Umbilical cord (tissue), 2 donors: ENCODE results near the gene CAPN14. TPM values are rescaled to one million over a fixed set of nuclear protein-coding genes. Genes with fewer than 3 reads are reported as not detected.

Source experiments
- DNase-seq: peaks from one replicate; pipeline ENCODE4 v3.0.0-alpha.2; 2015; ENCODE audit warnings: low spot score
- total RNA-seq: library from RNA; depleted of rRNA; stranded (reverse); fragments of >200 nt; gene quantifications from one replicate; pipeline ENCODE4 v1.2.3, GENCODE V29; 2014; ENCODE audit warnings: low replicate concordance; ENCODE audit not compliant: insufficient read depth

The CAPN14 gene, protein sequence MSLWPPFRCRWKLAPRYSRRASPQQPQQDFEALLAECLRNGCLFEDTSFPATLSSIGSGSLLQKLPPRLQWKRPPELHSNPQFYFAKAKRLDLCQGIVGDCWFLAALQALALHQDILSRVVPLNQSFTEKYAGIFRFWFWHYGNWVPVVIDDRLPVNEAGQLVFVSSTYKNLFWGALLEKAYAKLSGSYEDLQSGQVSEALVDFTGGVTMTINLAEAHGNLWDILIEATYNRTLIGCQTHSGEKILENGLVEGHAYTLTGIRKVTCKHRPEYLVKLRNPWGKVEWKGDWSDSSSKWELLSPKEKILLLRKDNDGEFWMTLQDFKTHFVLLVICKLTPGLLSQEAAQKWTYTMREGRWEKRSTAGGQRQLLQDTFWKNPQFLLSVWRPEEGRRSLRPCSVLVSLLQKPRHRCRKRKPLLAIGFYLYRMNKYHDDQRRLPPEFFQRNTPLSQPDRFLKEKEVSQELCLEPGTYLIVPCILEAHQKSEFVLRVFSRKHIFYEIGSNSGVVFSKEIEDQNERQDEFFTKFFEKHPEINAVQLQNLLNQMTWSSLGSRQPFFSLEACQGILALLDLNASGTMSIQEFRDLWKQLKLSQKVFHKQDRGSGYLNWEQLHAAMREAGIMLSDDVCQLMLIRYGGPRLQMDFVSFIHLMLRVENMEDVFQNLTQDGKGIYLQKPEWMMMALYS
- 0.96 TPM for total RNA-seq

DNA sequence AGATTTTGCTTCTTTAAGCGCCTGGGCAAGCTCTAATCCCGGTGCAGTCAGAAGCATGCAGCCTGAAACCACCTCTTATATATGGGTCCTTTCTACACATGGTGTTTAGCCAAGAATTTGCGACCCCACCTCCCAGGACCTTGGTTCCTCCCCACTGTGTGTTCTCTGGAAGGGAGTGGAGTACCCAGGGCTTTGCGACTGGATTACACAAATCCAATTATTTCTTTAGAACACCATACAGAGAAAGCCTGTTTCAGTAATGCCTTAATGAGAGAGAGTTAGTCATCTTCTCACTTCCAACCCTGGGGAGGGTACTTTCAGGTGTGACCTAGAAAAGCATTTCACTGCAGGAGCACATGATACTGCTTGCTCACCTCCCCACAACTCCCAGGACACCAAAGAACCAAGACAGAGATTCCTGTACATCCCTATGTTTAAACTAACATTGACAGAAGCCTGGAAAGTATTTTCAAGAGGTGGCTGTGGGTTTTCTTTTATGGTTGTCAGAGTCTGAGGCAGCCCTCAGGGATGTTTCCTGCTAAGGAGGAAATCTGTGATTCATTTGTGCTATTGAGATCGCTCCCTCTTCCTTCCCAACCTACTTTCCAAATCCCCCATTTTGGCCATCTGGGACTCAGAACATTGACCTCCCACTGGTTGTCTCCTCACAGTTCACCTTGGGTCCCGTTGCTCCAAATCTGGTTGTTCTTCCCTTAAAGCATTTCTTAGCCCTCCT lies at the start of gene CAPN14:
Gene CAPN14 (minus strand): TSS at position 51 of the 736 bp plus-strand sequence. CDS start 12,068 bp downstream, outside the sequence.
- DNase-seq = no peak

DNA sequence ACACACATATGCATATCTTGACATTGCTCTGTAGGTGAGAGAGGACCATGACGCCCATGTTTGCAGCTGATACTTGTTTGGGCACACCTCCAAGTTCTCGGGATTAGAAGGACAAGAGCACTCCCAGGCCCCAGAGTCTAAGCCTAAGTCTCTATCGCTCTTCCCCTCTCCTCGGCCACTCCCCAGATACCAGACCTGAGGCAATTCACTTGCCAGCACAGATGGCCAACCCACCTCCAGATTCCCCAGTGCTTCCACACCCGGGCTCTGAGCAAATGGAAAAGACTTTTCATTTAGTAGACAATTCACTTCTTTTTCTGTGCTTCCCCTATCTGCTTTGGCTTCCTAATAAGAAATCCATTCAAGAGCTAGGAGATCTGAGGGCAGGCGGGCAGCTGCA lies 49.5 kb upstream of the CAPN14 start:
- peak; percentile 23 for DNase-seq

DNA sequence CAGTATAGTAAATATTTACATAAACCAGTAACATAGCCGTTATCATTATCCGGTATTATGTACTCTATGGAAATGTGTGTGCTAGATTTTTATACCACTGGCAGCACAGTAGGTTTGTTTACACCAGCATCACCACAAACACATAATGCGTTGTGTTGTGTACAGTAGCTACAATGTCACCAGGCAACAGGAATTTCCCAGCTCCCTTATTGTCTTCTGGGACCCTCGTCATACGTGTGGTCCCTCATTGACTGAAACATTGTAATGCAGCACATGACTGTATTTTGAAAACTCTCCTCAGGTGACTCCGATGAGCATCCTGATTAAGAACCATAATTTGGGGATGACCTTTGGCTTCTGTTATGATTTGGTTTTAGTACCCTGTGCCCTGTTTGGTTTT lies 47.9 kb upstream of the CAPN14 start:
- no peak for DNase-seq

DNA sequence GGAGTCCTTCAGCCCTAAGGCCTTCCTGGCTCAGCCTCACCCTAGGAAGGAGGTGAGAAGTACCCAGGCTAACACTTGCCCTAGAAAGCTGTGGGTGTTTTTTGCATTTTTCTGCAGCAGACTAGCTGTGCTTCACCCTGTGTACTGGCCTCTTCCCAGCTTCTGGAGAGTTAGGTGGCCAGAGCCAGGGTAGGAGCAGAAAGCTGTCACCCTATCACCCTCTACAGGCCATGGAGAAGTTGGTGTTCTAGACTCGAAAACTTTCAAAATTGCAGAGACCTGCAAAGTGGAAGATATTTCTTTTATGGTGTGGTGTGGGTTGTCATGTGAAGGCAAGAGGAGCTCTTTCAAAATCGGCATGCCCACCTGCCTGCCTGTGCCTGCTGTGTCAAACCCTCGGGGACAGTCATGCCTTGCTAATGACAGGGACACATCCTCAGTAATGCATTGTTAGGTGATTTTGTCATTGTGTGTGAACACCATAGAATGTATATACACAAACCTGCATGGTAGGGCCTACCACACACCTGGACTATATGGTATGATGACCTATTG lies 46.4 kb upstream of the CAPN14 start:
- no peak for DNase-seq

DNA sequence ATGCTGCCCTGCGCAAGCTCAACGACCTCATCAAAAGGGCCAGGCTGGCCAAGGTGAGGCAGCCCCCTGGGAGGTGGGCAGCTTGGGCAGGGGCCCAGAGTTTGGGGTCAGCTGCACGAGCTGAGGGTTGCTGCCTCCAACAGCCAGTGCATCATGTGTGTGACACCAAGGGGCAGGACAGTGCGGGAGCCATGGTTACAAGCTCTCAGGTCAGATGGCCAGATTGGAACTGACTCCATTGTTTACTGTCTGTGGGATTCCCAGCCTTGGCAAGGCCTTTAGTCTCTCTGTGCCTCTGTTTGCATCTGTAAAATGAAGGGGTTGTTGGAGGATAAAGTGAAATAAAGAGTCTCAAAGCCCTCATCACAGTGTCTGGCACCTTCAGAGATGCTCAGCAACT lies 43.6 kb upstream of the CAPN14 start:
- no peak for DNase-seq

DNA sequence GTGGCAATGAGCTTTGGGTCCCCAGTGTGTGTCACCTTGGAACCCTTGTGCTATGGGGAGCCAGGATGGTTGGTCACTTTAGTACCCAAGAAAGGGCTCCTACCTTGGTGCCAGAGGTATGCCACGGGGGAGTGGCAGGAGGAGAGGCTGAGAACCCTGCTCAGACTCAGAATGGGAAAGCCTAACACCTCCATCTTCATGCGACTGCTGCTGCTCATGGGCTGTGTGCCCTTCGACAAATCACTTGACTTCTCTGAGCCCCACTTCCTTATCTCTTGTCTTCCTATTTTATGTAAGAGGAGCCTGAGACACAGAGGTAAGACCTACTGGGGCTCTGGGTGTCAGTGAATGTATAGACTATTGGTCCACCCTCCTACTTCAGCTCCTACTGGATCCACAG lies 41.8 kb upstream of the CAPN14 start:
- DNase-seq = no peak

DNA sequence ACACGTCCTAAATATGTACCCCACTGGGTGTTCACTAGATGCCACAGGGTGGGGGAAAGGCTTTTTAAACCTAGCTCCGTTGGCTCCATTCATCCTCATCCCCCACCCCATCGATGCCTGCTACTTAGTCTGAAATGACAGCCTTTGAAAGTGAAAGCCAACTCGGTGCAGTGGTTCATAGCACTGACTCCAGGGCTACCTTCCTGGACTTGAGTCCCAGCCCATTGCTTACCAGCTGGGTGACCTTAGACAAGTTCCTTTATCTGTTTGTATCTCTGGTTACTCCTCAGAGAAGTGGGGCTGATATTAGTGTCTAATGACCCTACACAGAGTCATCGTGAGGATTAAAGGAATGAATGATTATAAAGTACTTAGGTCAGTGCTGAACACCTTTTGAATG lies 41.0 kb upstream of the CAPN14 start:
- DNase-seq = no peak

DNA sequence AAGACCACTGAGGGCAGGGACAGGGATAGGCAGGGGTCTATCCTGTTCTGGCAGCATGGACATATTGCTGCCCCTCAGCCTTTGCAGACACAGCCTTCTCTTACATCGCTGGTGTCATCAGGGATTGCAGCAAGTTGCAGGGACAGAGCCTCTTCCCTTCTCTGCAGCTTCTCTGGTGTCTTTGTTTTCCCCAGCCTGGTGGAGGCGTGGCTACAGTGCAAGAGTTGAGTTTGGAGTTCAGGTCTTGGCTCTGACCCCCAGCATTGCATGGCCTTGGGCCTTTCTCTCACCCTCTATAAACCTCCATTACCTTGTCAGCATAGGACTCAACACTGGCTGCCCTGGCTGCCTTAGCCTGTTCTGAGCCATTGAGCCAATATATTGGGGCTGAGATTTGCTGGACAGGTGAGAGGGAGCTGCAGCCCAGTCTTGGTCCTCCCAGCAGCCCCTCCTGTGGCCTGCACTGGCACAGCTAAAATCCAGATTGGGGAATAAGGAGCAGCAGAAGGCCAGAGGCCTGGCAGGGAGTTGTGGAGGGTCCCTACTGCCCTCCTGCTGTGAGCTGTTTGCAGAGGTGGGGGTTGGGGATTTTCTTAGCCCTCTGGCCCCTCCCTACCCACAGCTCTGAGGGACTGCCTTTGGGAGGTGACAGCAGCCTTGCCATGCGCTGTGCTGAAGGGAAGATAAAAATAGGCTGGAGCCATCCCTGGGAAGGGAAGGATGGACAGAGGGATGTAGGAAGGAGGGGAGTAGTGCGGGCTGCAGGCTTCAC lies 39.5 kb upstream of the CAPN14 start:
- no peak for DNase-seq

DNA sequence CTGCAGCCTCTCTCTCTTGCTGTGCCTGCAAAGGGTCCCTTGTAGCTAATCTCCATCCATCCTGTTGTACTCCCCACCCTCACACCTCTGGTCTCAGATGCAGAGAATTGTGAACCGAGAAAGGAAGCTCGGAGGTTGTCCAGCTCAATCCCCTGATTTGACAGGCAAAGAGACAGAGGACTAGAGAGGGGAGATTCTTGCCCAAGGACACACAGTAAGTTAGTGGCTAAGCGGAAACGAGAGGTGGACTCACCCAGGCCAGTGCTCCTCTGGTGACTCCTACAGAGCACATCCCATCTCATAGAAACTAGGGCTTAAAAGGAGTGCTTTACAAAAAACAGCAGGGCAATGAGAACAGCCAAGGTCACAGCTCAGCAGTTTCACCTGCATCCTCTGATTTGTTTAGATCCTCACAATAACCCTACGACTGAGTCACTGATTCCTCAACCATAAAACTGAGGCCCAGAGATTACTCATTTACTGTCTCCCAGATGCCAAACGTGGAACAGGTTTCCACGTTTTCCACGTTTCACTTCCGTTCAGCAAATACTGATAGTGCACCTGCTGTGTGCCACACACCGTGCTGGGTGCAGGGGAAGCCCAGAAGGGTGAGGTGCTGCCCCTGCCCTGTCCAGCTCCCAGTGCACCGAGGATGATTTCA lies 38.7 kb upstream of the CAPN14 start:
- no peak for DNase-seq

DNA sequence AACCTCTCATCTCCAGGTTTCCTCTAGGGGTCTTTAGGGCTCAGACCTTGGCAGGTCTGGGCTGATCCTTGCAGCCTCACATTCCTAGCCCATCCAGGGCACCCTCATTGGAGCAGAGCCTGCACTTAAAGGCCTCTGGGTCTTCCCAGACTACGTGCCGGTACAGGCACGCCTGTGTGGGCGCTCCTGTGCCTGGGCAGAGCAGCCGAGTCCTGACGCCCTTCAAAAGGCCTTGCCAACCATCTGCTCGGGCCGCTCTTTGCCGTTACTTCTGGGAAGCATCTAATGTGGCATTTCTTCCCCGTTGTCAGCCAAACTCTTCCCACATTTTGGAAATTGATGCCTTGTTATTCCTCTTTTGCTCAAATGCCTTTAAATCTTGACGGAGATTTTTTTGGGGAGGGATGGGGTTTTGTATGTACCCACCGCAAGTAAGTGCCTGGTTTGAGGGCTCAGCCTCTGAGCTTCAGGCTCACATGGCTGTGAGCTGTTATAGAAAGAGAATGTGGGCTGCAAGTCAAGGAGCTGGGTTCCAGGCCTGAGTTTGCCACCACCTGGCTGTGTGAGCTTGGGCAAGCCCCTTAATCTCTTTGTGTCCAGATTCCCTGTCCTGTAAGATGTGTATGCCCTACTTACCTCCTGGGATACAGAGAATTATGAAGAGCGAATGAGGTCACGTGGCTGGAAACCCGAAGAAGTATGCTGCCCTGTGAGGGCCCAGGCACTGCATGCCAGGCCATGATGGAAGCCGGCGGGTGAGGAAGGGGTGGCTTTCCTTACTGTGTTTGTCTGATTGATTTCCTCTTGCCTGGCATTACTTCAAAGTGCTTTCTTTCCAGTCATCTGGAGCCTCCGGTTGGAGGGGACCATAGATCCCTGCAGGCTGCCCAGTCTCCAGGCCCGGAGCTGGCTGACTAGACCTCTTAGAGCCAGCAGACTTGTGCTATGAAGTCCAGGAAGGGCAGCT lies 37.2 kb upstream of the CAPN14 start:
- no peak for DNase-seq

DNA sequence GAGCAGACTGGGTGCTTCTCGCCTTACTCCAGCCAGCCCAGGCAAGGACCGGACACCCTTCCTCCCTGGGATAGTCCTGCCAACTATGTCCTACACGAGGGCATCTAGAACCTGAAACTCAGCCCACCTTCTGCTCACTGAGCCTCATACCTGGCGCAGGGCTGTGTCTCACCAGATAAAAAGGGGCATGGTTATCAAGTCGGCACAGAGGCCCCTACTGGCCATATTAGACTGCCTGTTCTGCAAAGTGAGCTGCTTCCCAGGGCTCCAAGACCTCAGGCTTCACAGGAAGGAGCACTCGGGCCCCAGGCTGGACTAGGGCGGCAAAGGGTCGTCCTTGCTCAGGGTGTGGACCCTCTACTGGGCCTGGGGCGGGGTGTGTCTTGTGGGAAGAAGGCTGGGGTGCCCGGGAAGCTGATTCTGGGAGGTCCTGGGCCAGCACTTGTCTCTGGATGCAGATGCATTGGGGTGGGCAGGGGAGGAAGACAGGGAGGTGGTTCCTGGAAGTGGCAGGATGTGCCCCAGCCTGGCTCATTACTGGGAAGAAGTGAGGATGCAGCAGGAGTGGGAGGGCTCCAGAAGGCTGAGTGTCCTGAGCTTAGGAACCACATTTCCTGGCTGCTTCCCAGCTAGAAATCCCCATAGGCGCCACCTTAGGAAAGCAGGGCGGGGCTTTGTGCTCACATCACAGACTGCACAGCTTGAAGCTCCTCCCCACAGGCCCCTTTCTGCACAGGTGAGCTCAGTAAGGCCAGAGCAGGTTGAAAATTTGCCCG lies 36.2 kb upstream of the CAPN14 start:
- DNase-seq = no peak

DNA sequence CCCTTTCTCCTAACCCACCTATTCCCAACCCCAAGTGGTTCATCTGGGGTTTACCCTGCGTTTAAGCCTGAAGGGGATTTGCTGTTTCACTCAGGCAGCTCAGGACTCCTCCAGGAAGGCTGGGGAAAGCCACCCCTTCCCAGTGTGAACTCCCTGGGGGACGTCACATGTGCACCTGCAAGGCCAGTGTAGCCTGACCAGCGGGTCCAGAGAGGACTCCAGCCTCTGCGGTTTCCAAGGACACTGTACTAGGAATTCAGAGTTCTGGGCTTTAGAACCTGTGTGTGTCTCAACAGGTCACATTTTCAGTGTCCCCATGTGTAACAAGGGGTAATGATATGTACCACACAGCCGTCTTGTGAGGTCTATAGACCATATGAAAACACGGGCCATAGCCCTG lies 34.5 kb upstream of the CAPN14 start:
- DNase-seq = no peak

DNA sequence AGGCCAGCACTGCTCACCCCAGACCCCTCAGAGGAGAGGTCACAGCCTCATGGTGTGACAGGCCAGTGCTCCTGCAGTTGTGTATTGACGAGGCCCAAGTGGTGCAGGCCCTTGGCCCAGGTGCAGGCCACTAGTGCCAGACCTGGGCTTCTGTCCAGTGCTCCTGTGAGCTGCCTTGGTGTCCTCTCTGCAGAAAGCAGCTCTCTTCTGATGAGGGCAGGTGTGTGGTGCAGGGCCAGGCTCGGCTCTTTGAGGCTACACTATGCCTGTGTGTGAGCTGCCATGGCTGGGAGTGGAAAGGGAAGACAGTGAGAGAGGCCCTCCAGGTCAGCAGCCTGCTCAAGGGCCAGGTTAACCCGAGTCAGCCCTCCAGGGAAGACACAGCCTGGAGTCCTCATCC lies 33.7 kb upstream of the CAPN14 start:
- no peak for DNase-seq

DNA sequence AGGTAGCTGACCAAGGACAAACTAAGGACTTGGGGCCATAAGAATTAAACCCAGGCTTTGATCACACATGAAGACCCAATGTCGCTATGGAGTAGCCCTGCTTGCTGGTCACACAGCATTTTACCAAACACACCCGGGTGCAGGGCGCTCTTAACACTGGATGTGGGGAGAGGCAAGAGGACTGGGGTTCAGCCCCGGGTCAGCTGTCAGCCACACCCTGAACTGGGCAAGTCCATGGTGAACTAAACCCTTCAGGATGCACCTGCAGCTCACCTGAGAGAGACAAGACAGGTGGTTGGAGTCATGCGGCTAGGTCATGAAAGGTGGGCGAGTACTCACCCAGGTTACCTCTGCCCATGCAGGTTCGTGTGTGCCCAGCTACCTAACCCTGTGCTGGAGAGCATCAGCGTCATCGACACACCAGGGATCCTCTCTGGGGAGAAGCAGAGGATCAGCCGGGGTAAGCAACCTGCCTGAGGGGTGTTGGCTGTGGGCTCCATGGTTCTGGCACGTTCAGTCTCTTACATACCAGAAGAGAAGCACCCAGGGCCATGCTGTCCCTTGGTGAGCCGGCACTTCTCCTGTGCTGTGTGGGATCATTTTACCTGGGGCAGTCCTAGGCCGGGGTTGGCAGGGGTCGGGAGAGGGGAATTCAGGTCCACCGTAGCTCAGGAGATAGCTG lies 31.8 kb upstream of the CAPN14 start:
- DNase-seq = no peak

DNA sequence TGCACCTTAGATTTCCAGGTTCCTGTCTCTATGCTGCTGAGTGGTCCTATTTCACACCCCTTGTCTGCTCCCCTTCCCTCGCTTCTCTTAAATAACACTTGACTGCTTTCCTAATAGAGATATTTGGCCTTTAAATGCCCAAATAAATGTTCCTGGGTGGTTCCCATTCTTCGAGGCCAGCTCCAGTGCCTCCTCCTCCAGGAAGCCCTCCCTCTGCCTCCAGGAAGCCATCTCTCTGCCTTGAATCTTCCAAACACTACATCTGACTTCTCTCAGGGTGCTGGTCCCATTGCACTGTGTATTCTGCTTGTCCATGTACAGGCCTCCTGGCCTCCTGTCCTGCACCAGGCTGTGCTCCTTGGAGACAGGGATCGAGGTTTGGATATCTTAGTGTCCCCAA lies 30.8 kb upstream of the CAPN14 start:
- DNase-seq = no peak

DNA sequence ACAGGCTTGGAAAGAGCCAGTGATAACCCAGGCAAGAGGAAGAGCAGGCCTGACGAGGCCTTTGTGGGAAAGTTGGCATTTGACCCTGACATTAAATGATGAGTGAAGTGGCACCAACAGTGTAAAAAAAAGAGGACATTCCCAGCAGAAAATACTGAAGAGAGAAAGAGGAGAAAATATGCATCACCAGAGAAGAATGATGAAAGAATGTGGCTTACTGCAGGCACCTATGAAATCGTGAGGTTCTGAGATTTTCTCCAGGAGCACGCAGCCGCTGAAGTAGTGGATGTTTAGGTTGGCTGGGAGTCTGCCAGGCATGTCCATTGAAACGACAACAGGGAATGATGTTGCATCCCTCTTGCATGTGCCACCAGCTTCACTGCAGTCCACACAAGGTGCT lies 30.4 kb upstream of the CAPN14 start:
- DNase-seq = no peak

DNA sequence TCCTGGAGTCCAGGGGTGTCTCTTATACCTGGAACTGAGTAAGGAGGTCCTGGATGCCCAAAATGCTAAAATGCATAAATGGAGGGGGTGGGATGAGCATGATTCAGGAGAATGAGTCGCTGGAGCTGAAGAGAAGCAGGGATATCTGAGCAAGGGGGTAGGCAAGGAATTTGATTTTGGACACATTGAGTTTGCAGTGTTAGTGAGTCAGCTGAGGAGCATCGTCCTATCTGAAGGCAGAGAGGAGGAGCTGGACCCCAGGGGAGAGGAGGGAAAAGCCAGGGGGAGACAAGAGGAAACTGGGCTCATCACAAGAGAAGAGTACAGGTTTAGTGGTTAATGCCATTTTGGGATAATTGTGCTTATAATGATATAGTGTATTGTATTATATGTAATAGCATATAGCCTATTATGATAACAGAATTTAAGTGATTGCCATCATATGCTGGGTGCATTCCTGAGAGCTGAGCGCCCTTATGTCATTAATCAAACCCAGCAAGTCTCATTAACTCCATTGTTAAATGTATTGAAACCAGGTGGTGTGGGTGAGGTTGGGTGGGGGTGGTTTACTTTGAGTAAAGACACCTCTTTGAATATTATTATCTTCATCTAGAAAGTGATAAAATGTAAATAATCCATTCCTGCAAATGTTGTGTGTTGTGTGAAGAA lies 29.0 kb upstream of the CAPN14 start:
- DNase-seq = no peak

DNA sequence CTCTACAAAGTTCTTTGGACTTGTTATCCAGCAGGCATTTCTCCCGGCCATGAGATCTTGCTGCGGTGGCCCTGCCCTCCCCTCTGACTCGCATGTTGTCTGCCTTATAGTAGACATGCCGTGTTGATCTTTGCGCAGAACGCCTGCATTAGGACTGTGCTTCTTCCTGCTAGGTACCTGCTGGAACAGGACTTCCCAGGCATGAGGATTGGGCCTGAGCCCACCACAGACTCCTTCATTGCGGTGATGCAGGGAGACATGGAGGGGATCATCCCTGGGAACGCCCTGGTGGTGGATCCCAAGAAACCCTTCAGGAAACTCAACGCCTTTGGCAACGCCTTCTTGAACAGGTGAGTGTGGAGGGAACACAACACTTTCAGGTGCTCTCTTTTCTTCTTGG lies 26.8 kb upstream of the CAPN14 start:
- DNase-seq = no peak
